Activated CD4-positive, alpha-beta memory T cell treated with anti-CD3 and anti-CD28 coated beads for 36 hours (primary cell): ENCODE results near the gene TMEM11. TPM values are rescaled to one million over a fixed set of nuclear protein-coding genes. Genes with fewer than 3 reads are reported as not detected.

Source experiments
- CTCF ChIA-PET: fragments of 350-600 bp; sonication (Branson Sonifier 250); formaldehyde crosslinking; loops from one replicate; lab custom pipeline; 2021; ENCODE audit warnings: antibody characterized with exemption, inconsistent platforms; lab: Charles Lee
- POLR2A ChIA-PET: fragments of 350-600 bp; sonication (Branson Sonifier 250); formaldehyde crosslinking; loops from one replicate; lab custom pipeline; 2021; ENCODE audit warnings: antibody characterized with exemption; lab: Charles Lee
- DNase-seq: peaks from one replicate; pipeline ENCODE4 v3.0.0-alpha.2; 2020
- H3K27ac Mint-ChIP-seq: one replicate; pipeline ENCODE4 v1.8.0; 2021; ENCODE audit warnings: mixed read lengths
- H3K27me3 Mint-ChIP-seq: one replicate; pipeline ENCODE4 v1.8.0; 2021; ENCODE audit warnings: mixed read lengths
- H3K36me3 Mint-ChIP-seq: one replicate; pipeline ENCODE4 v1.8.0; 2021; ENCODE audit warnings: mixed read lengths
- H3K4me1 Mint-ChIP-seq: one replicate; pipeline ENCODE4 v1.8.0; 2021; ENCODE audit warnings: low read depth, mixed read lengths
- H3K4me3 Mint-ChIP-seq: one replicate; pipeline ENCODE4 v1.8.0; 2021; ENCODE audit warnings: mild to moderate bottlenecking, mixed read lengths
- H3K9me3 Mint-ChIP-seq: one replicate; pipeline ENCODE4 v1.8.0; 2021; ENCODE audit warnings: mixed read lengths
- intact Hi-C: fragments of 100-400 bp; cut with micrococcal nuclease; formaldehyde crosslinking; loops from one replicate; pipeline ENCODE4 v1.15.1; 2023
- total RNA-seq, 2 experiments: library from RNA; stranded (reverse); gene quantifications; one replicate each; pipeline ENCODE4 v1.2.3, GENCODE V29; 2021

Gene TMEM11
- total RNA-seq, 2 experiments from 2014 or later: 24.0 to 27.2 TPM

- POLR2A ChIA-PET: no interaction called here
- Mint-ChIP-seq H3K36me3 (peaks cover 12% of the 10 kb centered on the region), H3K4me1 (peaks cover 13% of the 10 kb centered on the region), H3K27me3 (no peaks in the 10 kb centered on the region), H3K27ac (no peak overlapping the region), H3K4me3 (no peak overlapping the region), H3K9me3 (no peaks in the 10 kb centered on the region)
- CTCF ChIA-PET: no interaction called here
- intact Hi-C loops: no loop called here
- no peak for DNase-seq
Observed at GRCh38 chr17:21173543-21173942, 40.4 kb downstream of the TMEM11 start.

- Mint-ChIP-seq H3K36me3 (peaks cover 8% of the 10 kb centered on the region), H3K27ac (no peak overlapping the region), H3K4me1 (peaks cover 13% of the 10 kb centered on the region), H3K4me3 (no peak overlapping the region), H3K27me3 (no peaks in the 10 kb centered on the region), H3K9me3 (no peaks in the 10 kb centered on the region)
- POLR2A ChIA-PET: no interaction called here
- intact Hi-C loops: no loop called here
- CTCF ChIA-PET: interaction anchor here (1.4 kb wide), 1 partner anchor 9 kb away, joined by 3 read pairs; no protein-coding TSS in a partner anchor
- no peak for DNase-seq
Observed at GRCh38 chr17:21172846-21173245, 41.1 kb downstream of the TMEM11 start.

- Mint-ChIP-seq H3K9me3 (no peaks in the 10 kb centered on the region), H3K27me3 (no peaks in the 10 kb centered on the region), H3K4me3 (no peak overlapping the region), H3K4me1 (peaks cover 18% of the 10 kb centered on the region), H3K36me3 (peaks cover 6% of the 10 kb centered on the region), H3K27ac (no peak overlapping the region)
- ChIA-PET POLR2A (no interaction called here), CTCF (interaction anchor here (1.4 kb wide), 1 partner anchor 10 kb away, joined by 3 read pairs; no protein-coding TSS in a partner anchor)
- no peak for DNase-seq
- intact Hi-C loops: no loop called here
Observed at GRCh38 chr17:21171970-21172510, 41.9 kb downstream of the TMEM11 start.

GRCh38 chr17:21171309-21171922 is 42.5 kb downstream of the TMEM11 start:
- ChIA-PET POLR2A (no interaction called here), CTCF (interaction anchor here (1.5 kb wide), 1 partner anchor 52 kb away, joined by 4 read pairs; no protein-coding TSS in a partner anchor)
- H3K4me3 Mint-ChIP-seq: no peak overlapping the region
- H3K27ac Mint-ChIP-seq: no peak overlapping the region
- H3K4me1 Mint-ChIP-seq: peaks cover 20% of the 10 kb centered on the region
- peaks cover 6% of the 10 kb centered on the region for H3K36me3 Mint-ChIP-seq
- no peaks in the 10 kb centered on the region for H3K27me3 Mint-ChIP-seq
- no peaks in the 10 kb centered on the region for H3K9me3 Mint-ChIP-seq
- intact Hi-C loops: no loop called here
- DNase-seq: peak; percentile 19

GRCh38 chr17:21170809-21171208 is 43.2 kb downstream of the TMEM11 start:
- POLR2A ChIA-PET: no interaction called here
- Mint-ChIP-seq H3K9me3 (no peaks in the 10 kb centered on the region), H3K27ac (no peak overlapping the region), H3K36me3 (peaks cover 6% of the 10 kb centered on the region), H3K27me3 (no peaks in the 10 kb centered on the region), H3K4me3 (no peak overlapping the region), H3K4me1 (peaks cover 20% of the 10 kb centered on the region)
- DNase-seq: no peak
- intact Hi-C loops: no loop called here
- CTCF ChIA-PET: interaction anchor here (1.5 kb wide), 1 partner anchor 51 kb away, joined by 4 read pairs; no protein-coding TSS in a partner anchor

- intact Hi-C loops: no loop called here
- DNase-seq: no peak
- POLR2A ChIA-PET: no interaction called here
Observed at GRCh38 chr17:21169496-21169895, 44.5 kb downstream of the TMEM11 start.

GRCh38 chr17:21168555-21168865 is 45.5 kb downstream of the TMEM11 start:
- peaks cover 5% of the 10 kb centered on the region for H3K36me3 Mint-ChIP-seq
- intact Hi-C loops: no loop called here
- DNase-seq: no peak
- no peaks in the 10 kb centered on the region for H3K9me3 Mint-ChIP-seq
- POLR2A ChIA-PET: no interaction called here
- no peaks in the 10 kb centered on the region for H3K27me3 Mint-ChIP-seq
- CTCF ChIA-PET: no interaction called here
- peaks cover 20% of the 10 kb centered on the region for H3K4me1 Mint-ChIP-seq
- no peak overlapping the region for H3K27ac Mint-ChIP-seq
- H3K4me3 Mint-ChIP-seq: no peak overlapping the region

More at GRCh38 chr17:21169496-21169895, 44.5 kb downstream of the TMEM11 start:
- CTCF ChIA-PET: interaction anchor here (0.9 kb wide), 1 partner anchor 176 kb away, joined by 3 read pairs; no protein-coding TSS in a partner anchor
- Mint-ChIP-seq H3K27ac (no peak overlapping the region), H3K36me3 (peaks cover 6% of the 10 kb centered on the region), H3K4me3 (no peak overlapping the region), H3K27me3 (no peaks in the 10 kb centered on the region), H3K4me1 (peaks cover 20% of the 10 kb centered on the region), H3K9me3 (no peaks in the 10 kb centered on the region)

- CTCF ChIA-PET: interaction anchor here (1.2 kb wide), 1 partner anchor 48 kb away, joined by 3 read pairs; no protein-coding TSS in a partner anchor
- Mint-ChIP-seq H3K27me3 (no peaks in the 10 kb centered on the region), H3K27ac (no peak overlapping the region)
Observed at GRCh38 chr17:21167303-21167702, 46.7 kb downstream of the TMEM11 start.

GRCh38 chr17:21166595-21167210 is 47.3 kb downstream of the TMEM11 start:
- CTCF ChIA-PET: interaction anchor here (1.2 kb wide), 1 partner anchor 47 kb away, joined by 3 read pairs; no protein-coding TSS in a partner anchor
- POLR2A ChIA-PET: no interaction called here
- peaks cover 16% of the 10 kb centered on the region for H3K4me1 Mint-ChIP-seq
- H3K4me3 Mint-ChIP-seq: no peak overlapping the region
- H3K27me3 Mint-ChIP-seq: no peaks in the 10 kb centered on the region
- DNase-seq: no peak
- intact Hi-C loops: no loop called here
- H3K27ac Mint-ChIP-seq: no peak overlapping the region
- H3K36me3 Mint-ChIP-seq: peaks cover under 1% of the 10 kb centered on the region
- H3K9me3 Mint-ChIP-seq: no peaks in the 10 kb centered on the region

More at GRCh38 chr17:21167303-21167702, 46.7 kb downstream of the TMEM11 start:
- intact Hi-C loops: no loop called here
- Mint-ChIP-seq H3K36me3 (peaks cover 5% of the 10 kb centered on the region), H3K4me3 (no peak overlapping the region), H3K9me3 (no peaks in the 10 kb centered on the region), H3K4me1 (peaks cover 20% of the 10 kb centered on the region)
- POLR2A ChIA-PET: no interaction called here
- no peak for DNase-seq

- DNase-seq: no peak
- Mint-ChIP-seq H3K9me3 (no peaks in the 10 kb centered on the region), H3K27ac (no peak overlapping the region), H3K4me3 (no peak overlapping the region), H3K27me3 (no peaks in the 10 kb centered on the region), H3K4me1 (peaks cover 9% of the 10 kb centered on the region), H3K36me3 (no peaks in the 10 kb centered on the region)
- ChIA-PET CTCF (no interaction called here), POLR2A (no interaction called here)
- intact Hi-C loops: no loop called here
Observed at GRCh38 chr17:21165922-21166594, 47.9 kb downstream of the TMEM11 start.

- Mint-ChIP-seq H3K36me3 (no peaks in the 10 kb centered on the region), H3K27me3 (no peaks in the 10 kb centered on the region), H3K9me3 (no peaks in the 10 kb centered on the region), H3K4me1 (peaks cover 7% of the 10 kb centered on the region), H3K4me3 (no peak overlapping the region), H3K27ac (no peak overlapping the region)
- intact Hi-C loops: no loop called here
- ChIA-PET POLR2A (no interaction called here), CTCF (no interaction called here)
- no peak for DNase-seq
Observed at GRCh38 chr17:21164620-21165019, 49.3 kb downstream of the TMEM11 start.

- intact Hi-C loops: no loop called here
- Mint-ChIP-seq H3K9me3 (no peaks in the 10 kb centered on the region), H3K4me1 (peaks cover 7% of the 10 kb centered on the region), H3K36me3 (no peaks in the 10 kb centered on the region), H3K27ac (no peak overlapping the region), H3K4me3 (no peak overlapping the region), H3K27me3 (no peaks in the 10 kb centered on the region)
- ChIA-PET POLR2A (no interaction called here), CTCF (no interaction called here)
- no peak for DNase-seq
Observed at GRCh38 chr17:21164216-21164615, 49.7 kb downstream of the TMEM11 start.
